Measurements from ENCODE around the gene SEZ6L. TPM values are rescaled to one million over a fixed set of nuclear protein-coding genes. Genes with fewer than 3 reads are reported as not detected.

The SEZ6L gene
- polyA plus RNA-seq, 1 donor from 2014 or later = 31.9 TPM

GRCh38 chr22:26314171-26314570, 144.9 kb downstream of the SEZ6L start:
- Histone ChIP-seq H3K4me2 (ENCODE audit: low read length) (no peak overlapping the region), H3K4me3 (ENCODE audit: low read length) (no peak overlapping the region), H3K27me3 (ENCODE audit: insufficient read depth, low read depth, low read length) (no peaks in the 10 kb centered on the region), H3K27ac (ENCODE audit: low read length) (no peak overlapping the region), H3K9me3 (ENCODE audit: low read length) (no peaks in the 10 kb centered on the region), H3F3A (ENCODE audit: insufficient read depth, low read length, poor library complexity, severe bottlenecking) (no peaks in the 10 kb centered on the region), H4K20me1 (ENCODE audit: insufficient read depth) (no peaks in the 10 kb centered on the region), H3K9me2 (ENCODE audit: insufficient read depth, low read length) (no peaks in the 10 kb centered on the region), H3K36me3 (ENCODE audit: insufficient read depth, low read length) (no peaks in the 10 kb centered on the region), H3K9ac (ENCODE audit: low read length) (no peak overlapping the region), H2AFZ (ENCODE audit: low read depth, low read length) (no peak overlapping the region), H3K79me2 (replicated peaks; ENCODE audit: insufficient read depth, low read length) (no peaks in the 10 kb centered on the region)
- TF ChIP-seq CTCF (IDR thresholded peaks at IDR 0.05; ENCODE audit: poor library complexity, severe bottlenecking) = no peak
- no peak for TF ChIP-seq REST (IDR thresholded peaks at IDR 0.05; ENCODE audit: borderline replicate concordance)
- no peak for TF ChIP-seq SMC3 (conservative IDR thresholded peaks at IDR 0.05; ENCODE audit: poor library complexity)
- no peak for TF ChIP-seq TAF1 (IDR thresholded peaks at IDR 0.05; ENCODE audit: low read depth)
- TF ChIP-seq POLR2AphosphoS5 (IDR thresholded peaks at IDR 0.05) = no peak
- TF ChIP-seq EP300 (conservative IDR thresholded peaks at IDR 0.05; ENCODE audit: poor library complexity, severe bottlenecking) = no peak
- no peak for TF ChIP-seq EZH2 (IDR thresholded peaks at IDR 0.05; ENCODE audit: borderline replicate concordance, insufficient read depth, low read length, poor library complexity, severe bottlenecking)
- no peak for TF ChIP-seq RAD21 (conservative IDR thresholded peaks at IDR 0.05)
- TF ChIP-seq MXI1 (conservative IDR thresholded peaks at IDR 0.05; ENCODE audit: poor library complexity, severe bottlenecking) = no peak

- no peaks in the 10 kb centered on the region for H3K27me3 ChIP-seq (ENCODE audit: insufficient read depth, low read depth, low read length)
- H4K20me1 ChIP-seq (ENCODE audit: insufficient read depth) = no peaks in the 10 kb centered on the region
- no peaks in the 10 kb centered on the region for H3K79me2 ChIP-seq (replicated peaks; ENCODE audit: insufficient read depth, low read length)
- H3K4me2 ChIP-seq (ENCODE audit: low read length) = no peak overlapping the region
- no peak overlapping the region for H2AFZ ChIP-seq (ENCODE audit: low read depth, low read length)
- H3F3A ChIP-seq (ENCODE audit: insufficient read depth, low read length, poor library complexity, severe bottlenecking) = no peaks in the 10 kb centered on the region
- TF ChIP-seq EP300 (conservative IDR thresholded peaks at IDR 0.05; ENCODE audit: poor library complexity, severe bottlenecking) = no peak
- TF ChIP-seq CTCF (IDR thresholded peaks at IDR 0.05; ENCODE audit: poor library complexity, severe bottlenecking) = no peak
- no peak for TF ChIP-seq TAF1 (IDR thresholded peaks at IDR 0.05; ENCODE audit: low read depth)
- TF ChIP-seq POLR2AphosphoS5 (IDR thresholded peaks at IDR 0.05) = no peak
- no peak for TF ChIP-seq REST (IDR thresholded peaks at IDR 0.05; ENCODE audit: borderline replicate concordance)
- no peak for TF ChIP-seq MXI1 (conservative IDR thresholded peaks at IDR 0.05; ENCODE audit: poor library complexity, severe bottlenecking)
- no peak for TF ChIP-seq RAD21 (conservative IDR thresholded peaks at IDR 0.05)
- TF ChIP-seq SMC3 (conservative IDR thresholded peaks at IDR 0.05; ENCODE audit: poor library complexity) = no peak
- TF ChIP-seq EZH2 (IDR thresholded peaks at IDR 0.05; ENCODE audit: borderline replicate concordance, insufficient read depth, low read length, poor library complexity, severe bottlenecking) = no peak
- H3K9me2 ChIP-seq (ENCODE audit: insufficient read depth, low read length) = no peaks in the 10 kb centered on the region
- no peak overlapping the region for H3K9ac ChIP-seq (ENCODE audit: low read length)
- no peaks in the 10 kb centered on the region for H3K36me3 ChIP-seq (ENCODE audit: insufficient read depth, low read length)
- no peak overlapping the region for H3K27ac ChIP-seq (ENCODE audit: low read length)
- H3K9me3 ChIP-seq (ENCODE audit: low read length) = no peaks in the 10 kb centered on the region
- H3K4me3 ChIP-seq (ENCODE audit: low read length) = no peak overlapping the region
These were observed 145.4 kb downstream of the SEZ6L start for GRCh38 chr22:26314656-26315055.

All from neural cell (in vitro differentiated cells).